K562 (cell line): Measurements from ENCODE around the gene TRAF3IP1.

Experiments used
- CREB1 ChIP-seq, 2 experiments: sonication (generic) in 1 of 2; formaldehyde crosslinking in 1 of 2; IDR thresholded peaks; 2 replicates each; pipeline versions ENCODE4 v1.6.1 to v1.8.0; 2012 to 2022; ENCODE audit warnings: inconsistent platforms in 1 of 2, mild to moderate bottlenecking in 1 of 2, missing genetic modification reagents in 1 of 2, moderate library complexity in 1 of 2
- SIN3A ChIP-seq, 2 experiments: fragments of 150-350 bp in 1 of 2; IDR thresholded peaks; 2 replicates each; pipeline ENCODE4 v1.6.1; 2011 to 2016; ENCODE audit warnings: borderline replicate concordance in 2 of 2, low read depth in 2 of 2, low read length in 2 of 2, mild to moderate bottlenecking in 2 of 2, moderate library complexity in 2 of 2; ENCODE audit not compliant: control insufficient read depth in 1 of 2
- TAF1 ChIP-seq: IDR thresholded peaks from 2 replicates; pipeline ENCODE4 v1.6.1; 2011; ENCODE audit warnings: mild to moderate bottlenecking, low read length, moderate library complexity; ENCODE audit not compliant: insufficient read depth, control insufficient read depth, severe bottlenecking; ENCODE audit errors: extremely low read depth
- ZNF121 ChIP-seq: sonication (generic); formaldehyde crosslinking; conservative IDR thresholded peaks from 2 replicates; pipeline ENCODE4 v1.8.0; 2022; ENCODE audit warnings: missing genetic modification reagents
- TF ChIP-seq, protein P1 (sequence below): sonication (generic); formaldehyde crosslinking; IDR thresholded peaks from 2 replicates; pipeline ENCODE4 v1.5.0; 2020; ENCODE audit warnings: missing genetic modification reagents

DNA sequence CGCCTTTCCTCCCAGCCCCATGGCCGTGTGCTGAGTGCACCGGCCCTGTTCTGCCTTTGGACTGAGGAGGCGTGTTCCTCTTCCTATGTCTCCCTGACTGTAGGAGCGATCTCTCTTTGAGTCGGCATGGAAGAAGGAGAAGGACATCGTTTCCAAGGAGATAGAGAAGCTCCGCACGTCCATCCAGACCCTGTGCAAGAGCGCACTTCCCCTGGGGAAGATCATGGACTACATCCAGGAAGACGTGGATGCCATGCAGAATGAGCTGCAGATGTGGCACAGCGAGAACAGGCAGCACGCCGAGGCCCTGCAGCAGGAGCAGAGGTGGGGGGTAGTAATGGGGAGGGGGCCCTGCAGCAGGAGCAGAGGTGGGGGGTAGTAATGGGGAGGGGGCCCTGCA lies 77.0 kb downstream of the TRAF3IP1 start:
- TF ChIP-seq CREB1 (IDR thresholded peaks at IDR 0.05) (no peak), CREB1 (CRISPR knock-in tag; IDR thresholded peaks at IDR 0.05) (no peak), SIN3A (IDR thresholded peaks at IDR 0.05; ENCODE audit: borderline replicate concordance in 2 of 2, control insufficient read depth in 1 of 2, low read depth in 2 of 2, low read length in 2 of 2) (no peak), TAF1 (no peak), ZNF121 (no peak)
- TF ChIP-seq, protein P1, sequence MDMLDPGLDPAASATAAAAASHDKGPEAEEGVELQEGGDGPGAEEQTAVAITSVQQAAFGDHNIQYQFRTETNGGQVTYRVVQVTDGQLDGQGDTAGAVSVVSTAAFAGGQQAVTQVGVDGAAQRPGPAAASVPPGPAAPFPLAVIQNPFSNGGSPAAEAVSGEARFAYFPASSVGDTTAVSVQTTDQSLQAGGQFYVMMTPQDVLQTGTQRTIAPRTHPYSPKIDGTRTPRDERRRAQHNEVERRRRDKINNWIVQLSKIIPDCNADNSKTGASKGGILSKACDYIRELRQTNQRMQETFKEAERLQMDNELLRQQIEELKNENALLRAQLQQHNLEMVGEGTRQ (CRISPR knock-in tag) = no peak
